MM.1S (cell line): ENCODE results near the gene SPECC1.

Experiments
- CTCF ChIP-seq: fragments of 300-600 bp; sonication (generic); IDR thresholded peaks from 2 replicates; pipeline ENCODE4 v1.5.1; 2016; ENCODE audit warnings: antibody characterized with exemption, low read length, mixed read lengths
- EZH2 ChIP-seq: fragments of 300-600 bp; sonication (generic); optimal IDR thresholded peaks from 2 replicates; pipeline ENCODE3; 2017; ENCODE audit warnings: low read depth, mild to moderate bottlenecking, antibody characterized with exemption, low read length, mixed read lengths
- EZH2phosphoT487 ChIP-seq: fragments of 300-600 bp; sonication (generic); IDR thresholded peaks from 2 replicates; pipeline ENCODE4 v1.6.1; 2018; ENCODE audit warnings: antibody characterized with exemption, low read length

- TF ChIP-seq CTCF: no peak
- TF ChIP-seq EZH2: no peak
- no peak for TF ChIP-seq EZH2phosphoT487
These were observed 147.2 kb downstream of the SPECC1 start for GRCh38 chr17:20156196-20157000.
